Ectodermal cell (in vitro differentiated cells): ENCODE data around the gene ZNF554.
"Not testable (repeated sequence)": the region's sequence is repeated elsewhere in the genome, so short reads cannot be mapped to it uniquely, and the experiment has no call there.

Experiments
- H3K27ac ChIP-seq: 2 replicates; pipeline ENCODE4 v1.7.0; 2013; ENCODE audit warnings: mild to moderate bottlenecking, low read depth, low read length; ENCODE audit not compliant: insufficient read depth, poor library complexity, severe bottlenecking
- H3K27me3 ChIP-seq: 2 replicates; pipeline ENCODE4 v1.7.0; 2013; ENCODE audit warnings: mild to moderate bottlenecking, low read length; ENCODE audit not compliant: insufficient read depth, control insufficient read depth, poor library complexity, severe bottlenecking
- H3K36me3 ChIP-seq: one replicate; pipeline ENCODE4 v1.7.0; 2013; ENCODE audit warnings: low read length; ENCODE audit not compliant: control insufficient read depth, insufficient read depth
- H3K4me1 ChIP-seq: one replicate; pipeline ENCODE4 v1.7.0; 2013; ENCODE audit warnings: low read length; ENCODE audit not compliant: control insufficient read depth, insufficient read depth
- H3K4me3 ChIP-seq: 2 replicates; pipeline ENCODE4 v1.7.0; 2013; ENCODE audit warnings: low read depth, low read length, control low read depth; ENCODE audit not compliant: insufficient read depth
- H3K9me3 ChIP-seq: 2 replicates; pipeline ENCODE4 v1.7.0; 2013; ENCODE audit warnings: mild to moderate bottlenecking, low read length, moderate library complexity; ENCODE audit not compliant: control insufficient read depth
- WGBS, 2 experiments: methylation state at CpG; one replicate each; pipeline ENCODE4 v1.1.7; 2013; ENCODE audit warnings: missing lambda C conversion rate in 2 of 2; 5-methylcytosine and 5-hydroxymethylcytosine counted together

Gene ZNF554

GRCh38 chr19:2869618-2870017 lies 50.0 kb downstream of the ZNF554 start:
- no peaks in the 10 kb centered on the region for H3K4me1 ChIP-seq
- H3K9me3 ChIP-seq: no peaks in the 10 kb centered on the region
- H3K4me3 ChIP-seq: no peak overlapping the region
- no peak overlapping the region for H3K27ac ChIP-seq
- H3K36me3 ChIP-seq: no peaks in the 10 kb centered on the region
- H3K27me3 ChIP-seq: no peaks in the 10 kb centered on the region
- WGBS, 2 experiments: 88 to 89% methylated on average over 10 of the region's 10 CpGs

GRCh38 chr19:2872175-2872574 lies 52.5 kb downstream of the ZNF554 start:
- H3K4me3 ChIP-seq, H3K9me3 ChIP-seq, H3K27me3 ChIP-seq, H3K36me3 ChIP-seq, H3K4me1 ChIP-seq, H3K27ac ChIP-seq: not testable (repeated sequence)
- 0% methylated on average over 1 of the region's 11 CpGs; no CpG with 5 or more reads in 1 of the 2 experiments for WGBS, 2 experiments

GRCh38 chr19:2877398-2878331 lies 58.0 kb downstream of the ZNF554 start:
- H3K4me1 ChIP-seq: no peaks in the 10 kb centered on the region
- no peak overlapping the region for H3K4me3 ChIP-seq
- no peak overlapping the region for H3K27ac ChIP-seq
- peaks cover 6% of the 10 kb centered on the region for H3K9me3 ChIP-seq
- WGBS, 2 experiments: 86 to 87% methylated on average over 32 of the region's 32 CpGs
- no peaks in the 10 kb centered on the region for H3K36me3 ChIP-seq
- no peaks in the 10 kb centered on the region for H3K27me3 ChIP-seq

GRCh38 chr19:2883686-2884439 lies 64.2 kb downstream of the ZNF554 start:
- no peaks in the 10 kb centered on the region for H3K27me3 ChIP-seq
- H3K27ac ChIP-seq: no peak overlapping the region
- H3K36me3 ChIP-seq: no peaks in the 10 kb centered on the region
- no peak overlapping the region for H3K4me3 ChIP-seq
- no peaks in the 10 kb centered on the region for H3K4me1 ChIP-seq
- peaks cover 6% of the 10 kb centered on the region for H3K9me3 ChIP-seq
- 88 to 89% methylated on average over 14 of the region's 14 CpGs for WGBS, 2 experiments

- no peaks in the 10 kb centered on the region for H3K4me1 ChIP-seq
- WGBS, 2 experiments: 87 to 89% methylated on average over 17 of the region's 17 CpGs
Observed at GRCh38 chr19:2885736-2886135, 66.1 kb downstream of the ZNF554 start.

More at GRCh38 chr19:2885736-2886135, 66.1 kb downstream of the ZNF554 start:
- Histone ChIP-seq H3K27ac (no peak overlapping the region), H3K27me3 (no peaks in the 10 kb centered on the region), H3K4me3 (no peak overlapping the region), H3K9me3 (no peaks in the 10 kb centered on the region), H3K36me3 (no peaks in the 10 kb centered on the region)
